ENCODE data around the gene TECPR1. TPM values are rescaled to one million over a fixed set of nuclear protein-coding genes. Genes with fewer than 3 reads are reported as not detected.

TECPR1 gene
- total RNA-seq, 1 experiment from 2014 or later, result 26.4 TPM

DNA sequence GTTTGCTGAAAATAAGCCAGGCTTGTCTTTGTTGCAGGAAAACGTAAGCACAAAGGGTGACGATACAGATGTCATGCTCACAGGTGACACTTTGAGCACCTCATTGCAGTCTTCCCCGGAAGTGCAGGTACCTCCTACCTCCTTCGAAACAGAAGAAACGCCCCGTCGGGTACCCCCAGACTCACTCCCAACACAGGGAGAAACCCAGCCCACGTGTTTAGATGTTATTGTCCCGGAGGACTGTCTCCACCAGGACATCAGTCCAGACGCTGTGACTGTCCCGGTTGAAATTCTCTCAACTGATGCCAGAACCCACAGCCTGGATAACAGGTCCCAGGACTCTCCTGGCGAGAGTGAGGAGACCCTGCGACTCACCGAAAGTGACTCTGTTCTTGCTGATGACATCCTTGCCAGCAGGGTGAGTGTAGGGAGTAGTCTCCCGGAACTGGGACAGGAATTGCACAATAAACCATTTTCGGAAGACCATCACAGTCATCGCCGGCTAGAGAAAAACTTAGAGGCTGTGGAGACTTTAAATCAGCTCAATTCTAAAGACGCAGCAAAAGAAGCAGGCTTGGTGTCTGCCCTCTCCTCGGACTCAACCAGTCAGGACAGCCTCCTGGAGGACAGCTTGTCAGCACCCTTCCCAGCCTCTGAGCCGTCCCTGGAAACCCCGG lies 59.1 kb downstream of the TECPR1 start:
- no TSS peak for BruUV-seq (replicated peaks)
- ChIA-PET CTCF (interaction anchor here (0.6 kb wide), 1 partner anchor 73 kb away, joined by 4 read pairs; no protein-coding TSS in a partner anchor), POLR2A (no interaction called here)
- H3K27me3 Mint-ChIP-seq (ENCODE audit: insufficient read depth, unreplicated experiment), result no peaks in the 10 kb centered on the region
- Histone ChIP-seq H3K27me3 (replicated peaks; ENCODE audit: control insufficient read depth, insufficient read depth, low read length) (no peaks in the 10 kb centered on the region), H3K4me1 (no peaks in the 10 kb centered on the region), H3K4me3 (ENCODE audit: low read depth, low read length) (no peak overlapping the region), H3K9me3 (no peaks in the 10 kb centered on the region), H3K36me3 (ENCODE audit: control insufficient read depth, insufficient read depth, low read length) (no peaks in the 10 kb centered on the region)
- H3K4me1 Mint-ChIP-seq (ENCODE audit: low read depth, unreplicated experiment), result peaks cover 6% of the 10 kb centered on the region
- no peak for DNase-seq
- intact Hi-C loops (cut with micrococcal nuclease; ENCODE audit: unreplicated experiment), result no loop called here
- no peak overlapping the region for H3K27ac Mint-ChIP-seq (ENCODE audit: unreplicated experiment)
- TF ChIP-seq, protein P1, sequence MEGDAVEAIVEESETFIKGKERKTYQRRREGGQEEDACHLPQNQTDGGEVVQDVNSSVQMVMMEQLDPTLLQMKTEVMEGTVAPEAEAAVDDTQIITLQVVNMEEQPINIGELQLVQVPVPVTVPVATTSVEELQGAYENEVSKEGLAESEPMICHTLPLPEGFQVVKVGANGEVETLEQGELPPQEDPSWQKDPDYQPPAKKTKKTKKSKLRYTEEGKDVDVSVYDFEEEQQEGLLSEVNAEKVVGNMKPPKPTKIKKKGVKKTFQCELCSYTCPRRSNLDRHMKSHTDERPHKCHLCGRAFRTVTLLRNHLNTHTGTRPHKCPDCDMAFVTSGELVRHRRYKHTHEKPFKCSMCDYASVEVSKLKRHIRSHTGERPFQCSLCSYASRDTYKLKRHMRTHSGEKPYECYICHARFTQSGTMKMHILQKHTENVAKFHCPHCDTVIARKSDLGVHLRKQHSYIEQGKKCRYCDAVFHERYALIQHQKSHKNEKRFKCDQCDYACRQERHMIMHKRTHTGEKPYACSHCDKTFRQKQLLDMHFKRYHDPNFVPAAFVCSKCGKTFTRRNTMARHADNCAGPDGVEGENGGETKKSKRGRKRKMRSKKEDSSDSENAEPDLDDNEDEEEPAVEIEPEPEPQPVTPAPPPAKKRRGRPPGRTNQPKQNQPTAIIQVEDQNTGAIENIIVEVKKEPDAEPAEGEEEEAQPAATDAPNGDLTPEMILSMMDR (IDR thresholded peaks at IDR 0.05; ENCODE audit: insufficient read depth in 1 of 2, low read depth in 1 of 2, low read length in 1 of 2, severe bottlenecking in 1 of 2, unreplicated experiment in 1 of 2), result no peak
- H3K9me3 Mint-ChIP-seq (ENCODE audit: unreplicated experiment), result no peaks in the 10 kb centered on the region
- no peak overlapping the region for H3K4me3 Mint-ChIP-seq (ENCODE audit: unreplicated experiment)
- H3K36me3 Mint-ChIP-seq (ENCODE audit: insufficient read depth, unreplicated experiment), result peaks cover 60% of the 10 kb centered on the region

DNA sequence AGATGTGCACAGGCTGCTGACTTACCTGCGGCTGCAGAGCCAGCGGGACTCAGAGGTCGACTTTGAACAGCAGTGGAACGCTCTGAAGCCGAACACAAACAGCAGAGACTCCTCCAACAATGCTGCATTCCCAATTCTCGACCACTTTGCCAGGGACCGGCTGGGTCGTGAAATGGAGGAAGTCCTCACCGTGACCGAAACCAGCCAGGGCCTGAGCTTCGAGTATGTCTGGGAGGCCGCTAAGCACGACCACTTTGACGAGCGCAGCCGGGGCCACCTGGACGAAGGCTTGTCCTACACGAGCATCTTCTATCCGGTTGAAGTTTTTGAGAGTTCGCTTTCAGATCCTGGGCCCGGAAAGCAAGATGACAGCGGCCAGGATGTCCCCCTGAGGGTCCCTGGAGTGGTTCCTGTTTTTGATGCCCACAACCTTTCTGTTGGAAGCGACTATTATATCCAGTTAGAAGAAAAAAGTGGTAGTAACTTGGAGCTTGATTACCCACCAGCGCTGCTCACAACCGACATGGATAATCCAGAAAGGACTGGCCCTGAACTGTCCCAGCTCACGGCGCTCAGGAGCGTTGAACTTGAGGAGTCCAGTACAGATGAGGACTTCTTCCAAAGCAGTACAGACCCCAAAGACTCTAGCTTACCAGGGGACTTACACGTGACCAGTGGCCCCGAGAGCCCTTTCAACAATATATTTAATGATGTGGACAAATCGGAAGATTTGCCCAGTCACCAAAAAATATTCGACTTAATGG lies 60.2 kb downstream of the TECPR1 start:
- TF ChIP-seq, protein P1 (IDR thresholded peaks at IDR 0.05; ENCODE audit: insufficient read depth in 1 of 2, low read depth in 1 of 2, low read length in 1 of 2, severe bottlenecking in 1 of 2, unreplicated experiment in 1 of 2), result no peak
- POLR2A ChIA-PET, result no interaction called here
- no peak for DNase-seq
- no peak overlapping the region for H3K4me3 Mint-ChIP-seq (ENCODE audit: unreplicated experiment)
- Histone ChIP-seq H3K36me3 (ENCODE audit: control insufficient read depth, insufficient read depth, low read length) (no peaks in the 10 kb centered on the region), H3K9me3 (no peaks in the 10 kb centered on the region), H3K4me1 (no peaks in the 10 kb centered on the region), H3K27me3 (replicated peaks; ENCODE audit: control insufficient read depth, insufficient read depth, low read length) (no peaks in the 10 kb centered on the region), H3K4me3 (ENCODE audit: low read depth, low read length) (no peak overlapping the region)
- no TSS peak for BruUV-seq (replicated peaks)
- CTCF ChIA-PET, result no interaction called here
- peaks cover 61% of the 10 kb centered on the region for H3K36me3 Mint-ChIP-seq (ENCODE audit: insufficient read depth, unreplicated experiment)
- intact Hi-C loops (cut with micrococcal nuclease; ENCODE audit: unreplicated experiment), result no loop called here
- H3K9me3 Mint-ChIP-seq (ENCODE audit: unreplicated experiment), result no peaks in the 10 kb centered on the region
- H3K4me1 Mint-ChIP-seq (ENCODE audit: low read depth, unreplicated experiment), result peaks cover 6% of the 10 kb centered on the region
- no peak overlapping the region for H3K27ac Mint-ChIP-seq (ENCODE audit: unreplicated experiment)
- H3K27me3 Mint-ChIP-seq (ENCODE audit: insufficient read depth, unreplicated experiment), result no peaks in the 10 kb centered on the region

DNA sequence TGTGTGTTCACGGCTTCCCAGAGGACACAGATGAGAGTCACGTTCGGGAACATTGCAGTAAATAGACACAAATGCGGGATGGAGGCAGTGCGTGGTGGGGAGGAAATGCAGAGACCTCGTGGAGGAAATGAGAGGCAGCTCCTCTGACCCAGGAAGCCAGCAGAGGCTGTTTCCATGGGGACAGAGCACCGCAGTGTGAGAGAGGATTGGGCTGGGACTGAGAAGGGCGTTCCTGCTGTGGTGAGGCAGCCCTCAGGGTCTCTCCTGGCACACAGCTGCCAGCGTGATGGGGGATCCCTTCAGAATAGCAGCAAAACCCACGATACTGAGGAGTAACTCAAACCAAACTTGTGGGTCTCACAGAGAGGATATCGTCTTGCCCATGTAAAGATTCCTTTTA lies 62.5 kb downstream of the TECPR1 start:
- ChIA-PET CTCF (no interaction called here), POLR2A (no interaction called here)
- Mint-ChIP-seq H3K4me1 (ENCODE audit: low read depth, unreplicated experiment) (no peaks in the 10 kb centered on the region), H3K27ac (ENCODE audit: unreplicated experiment) (no peak overlapping the region), H3K36me3 (ENCODE audit: insufficient read depth, unreplicated experiment) (peaks cover 55% of the 10 kb centered on the region), H3K9me3 (ENCODE audit: unreplicated experiment) (no peaks in the 10 kb centered on the region), H3K27me3 (ENCODE audit: insufficient read depth, unreplicated experiment) (no peaks in the 10 kb centered on the region), H3K4me3 (ENCODE audit: unreplicated experiment) (no peak overlapping the region)
- H3K4me3 ChIP-seq (ENCODE audit: low read depth, low read length), result no peak overlapping the region
- no peaks in the 10 kb centered on the region for H3K9me3 ChIP-seq
- BruUV-seq (replicated peaks), result no TSS peak
- DNase-seq, result no peak
- no peaks in the 10 kb centered on the region for H3K27me3 ChIP-seq (replicated peaks; ENCODE audit: control insufficient read depth, insufficient read depth, low read length)
- no peaks in the 10 kb centered on the region for H3K4me1 ChIP-seq
- TF ChIP-seq, protein P1 (IDR thresholded peaks at IDR 0.05; ENCODE audit: insufficient read depth in 1 of 2, low read depth in 1 of 2, low read length in 1 of 2, severe bottlenecking in 1 of 2, unreplicated experiment in 1 of 2), result no peak
- H3K36me3 ChIP-seq (ENCODE audit: control insufficient read depth, insufficient read depth, low read length), result no peaks in the 10 kb centered on the region
- intact Hi-C loops (cut with micrococcal nuclease; ENCODE audit: unreplicated experiment), result no loop called here
